Activated CD4-positive, alpha-beta T cell treated with anti-CD3 and anti-CD28 coated beads, Interleukin-2, amount 50 U/mL, for 24 hours (primary cell): ENCODE measurements around the gene HMBS.
"Not testable (repeated sequence)": the region's sequence is repeated elsewhere in the genome, so short reads cannot be mapped to it uniquely, and the experiment has no call there.

Experiments
- DNase-seq, 2 donors: peaks; one replicate each; pipeline ENCODE4 v3.0.0-alpha.2; 2020; ENCODE audit warnings: low read depth in 1 of 2, low spot score in 1 of 2

The HMBS gene

DNA sequence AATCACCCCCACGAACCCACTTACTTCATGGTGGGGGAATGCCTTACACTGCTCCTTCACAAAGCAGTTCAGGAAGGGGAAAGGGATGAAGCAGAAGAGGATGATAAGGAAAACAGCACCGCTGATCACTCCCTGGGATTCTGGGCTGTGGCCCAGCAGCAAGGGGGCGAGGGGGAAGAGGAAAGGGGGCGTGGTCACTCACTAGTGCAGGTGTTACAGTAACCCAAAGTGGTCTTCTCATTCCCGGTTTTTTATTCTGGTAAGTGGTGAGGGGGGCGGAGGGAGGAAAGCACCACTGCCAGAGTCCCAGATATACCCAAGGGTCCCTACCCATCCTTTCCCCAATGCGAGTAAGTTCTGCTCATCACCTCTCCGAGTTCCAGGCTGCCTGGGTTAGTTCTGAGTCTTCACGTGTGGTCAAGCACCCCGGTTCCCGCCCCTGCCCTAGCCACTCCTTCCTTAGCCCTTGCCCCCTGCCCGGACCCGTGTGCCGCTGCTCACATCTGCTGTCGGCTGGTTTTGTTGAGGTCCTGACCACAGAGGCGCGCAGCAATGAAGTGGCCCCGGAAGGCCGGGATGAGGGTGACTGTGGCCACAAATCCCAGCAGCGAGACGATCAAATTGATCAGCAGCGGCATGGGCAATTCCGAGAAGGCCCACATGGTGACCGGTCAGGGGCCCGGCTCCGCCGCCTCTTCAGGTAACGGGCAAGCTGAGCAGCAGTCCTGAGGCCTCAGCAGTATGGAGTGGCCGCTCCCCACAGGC, 16.5 kb downstream of the HMBS start:
- DNase-seq, result no peak

DNA sequence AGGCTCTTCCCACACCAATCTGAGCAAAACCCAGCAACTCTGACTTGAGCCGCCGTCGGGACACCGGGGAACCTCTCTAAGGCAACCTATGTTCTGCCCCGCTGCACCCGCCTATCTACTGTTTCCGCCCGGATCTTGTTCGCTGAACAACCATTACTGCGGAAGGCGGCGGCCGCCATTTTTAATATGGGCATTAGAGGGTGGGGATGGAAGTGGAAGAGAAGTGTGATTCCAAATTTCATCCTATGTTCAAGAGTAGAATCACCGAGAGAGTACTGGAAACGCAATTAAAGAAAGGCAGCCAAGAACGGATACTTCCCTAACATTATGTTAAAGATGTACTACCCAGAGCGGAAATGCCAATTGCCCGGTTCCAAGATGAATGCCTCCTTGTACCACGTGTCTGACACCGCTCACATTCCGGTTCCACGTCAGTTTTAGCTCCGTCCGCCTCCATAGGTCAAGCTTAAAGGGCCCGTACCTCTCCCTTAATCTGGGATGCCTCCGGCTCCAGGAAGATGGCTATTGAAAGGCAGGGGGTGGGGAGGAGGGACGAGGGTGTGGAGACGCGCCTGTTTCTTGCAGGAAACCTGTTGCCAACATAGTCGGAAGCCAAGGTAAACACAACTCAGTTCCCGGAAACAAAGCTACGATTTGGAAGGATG, 17.2 kb downstream of the HMBS start, which contains the start of gene DPAGT1:
DPAGT1 (minus strand) TSS at position 95 of the 665 bp plus-strand sequence. CDS start 198 bp downstream, outside the sequence.
- DNase-seq, result peak; percentile 72 to 83

DNA sequence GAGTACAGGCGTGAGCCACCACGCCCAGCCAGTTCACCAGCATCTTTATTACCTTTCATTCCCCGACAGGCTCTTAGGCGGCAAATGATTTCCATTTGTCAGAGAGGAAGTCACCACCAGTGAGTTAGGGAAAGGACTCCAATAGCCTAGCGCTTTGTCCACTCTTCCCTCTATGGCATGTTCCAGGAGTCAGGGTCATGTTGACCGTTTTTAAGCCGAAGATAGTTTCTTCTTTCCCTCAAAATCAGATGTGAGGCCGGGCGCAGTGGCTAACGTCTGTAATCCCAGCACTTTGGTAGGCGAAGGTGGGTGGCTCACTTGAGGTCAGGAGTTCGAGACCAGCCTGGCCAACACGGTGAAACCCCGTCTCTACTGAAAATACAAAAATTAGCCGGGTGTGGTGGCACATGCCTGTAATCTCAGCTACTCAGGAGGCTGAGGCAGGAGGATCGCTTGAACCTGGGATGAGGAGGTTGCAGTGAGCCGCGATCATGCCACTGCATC, 18.5 kb downstream of the HMBS start:
- not testable (repeated sequence) for DNase-seq

DNA sequence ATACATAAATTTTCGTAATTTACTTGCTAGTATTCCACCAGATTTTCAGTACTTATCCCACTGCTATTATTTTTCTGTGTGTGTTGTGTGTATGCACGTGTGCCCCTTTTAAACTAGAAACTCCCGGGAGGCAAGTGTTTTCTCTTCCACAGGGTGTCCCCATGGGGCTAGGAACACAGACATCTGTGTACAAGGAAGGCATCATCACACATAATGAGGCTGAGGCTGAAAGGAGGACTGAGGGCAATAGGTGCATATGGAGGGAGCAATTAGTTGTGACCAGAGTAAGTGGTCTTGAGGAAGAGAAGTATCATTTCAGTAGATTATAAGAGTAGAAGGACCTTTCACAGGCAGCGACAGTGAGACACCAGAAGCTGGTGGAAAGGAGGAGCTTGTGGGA, 19.1 kb downstream of the HMBS start:
- DNase-seq, result no peak

DNA sequence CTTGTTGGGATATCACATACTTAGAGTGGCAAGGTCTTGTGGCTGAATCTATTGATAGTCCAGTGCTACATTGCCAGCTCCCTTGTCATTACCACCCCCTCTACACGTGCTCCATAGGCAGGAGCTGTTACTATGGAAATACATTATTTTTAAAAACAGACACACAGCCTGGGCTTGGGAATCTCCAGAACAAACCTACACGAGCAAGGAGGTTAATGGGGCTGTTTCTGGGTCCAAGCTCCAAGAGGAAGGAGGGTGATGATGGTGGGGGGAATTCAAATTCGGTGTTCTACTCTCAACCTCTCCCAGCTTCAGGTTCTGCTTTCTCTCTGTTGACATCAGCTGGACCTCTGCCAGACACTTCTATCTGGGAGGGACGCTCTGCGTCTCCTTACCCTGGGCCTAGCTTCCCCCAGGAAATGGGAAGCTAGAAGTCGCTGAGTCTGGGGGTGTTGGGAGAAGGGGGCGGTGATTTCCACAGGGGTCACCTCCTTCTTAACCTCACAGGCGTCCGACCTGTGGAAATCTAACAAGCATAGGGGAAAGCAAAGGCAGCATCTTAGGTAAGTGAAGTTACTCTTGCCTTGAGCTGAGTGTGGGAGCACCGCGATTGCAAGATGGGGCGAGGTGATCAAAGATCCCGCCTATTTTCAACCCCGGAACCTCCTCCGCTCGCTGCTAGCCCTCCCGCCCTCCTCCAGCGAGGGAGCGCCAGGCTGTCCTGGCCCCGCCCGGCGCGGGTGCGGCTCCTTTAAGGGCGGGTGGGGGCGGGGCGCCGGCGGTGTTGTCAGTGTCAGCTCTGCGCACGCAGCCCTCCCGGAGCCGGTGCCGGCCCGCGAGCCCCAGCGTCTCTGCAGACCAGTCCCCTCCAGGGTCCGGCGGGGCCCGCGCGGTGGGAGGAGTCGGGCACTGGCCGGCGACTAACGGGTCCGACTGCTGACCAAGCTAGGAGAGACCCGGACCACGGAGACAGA, 22.2 kb downstream of the HMBS start, which contains the start of gene C2CD2L:
C2CD2L (plus strand) TSS at position 781 of the 974 bp plus-strand sequence. CDS start 398 bp downstream, outside the sequence.
- peak; percentile 69 to 85 for DNase-seq

DNA sequence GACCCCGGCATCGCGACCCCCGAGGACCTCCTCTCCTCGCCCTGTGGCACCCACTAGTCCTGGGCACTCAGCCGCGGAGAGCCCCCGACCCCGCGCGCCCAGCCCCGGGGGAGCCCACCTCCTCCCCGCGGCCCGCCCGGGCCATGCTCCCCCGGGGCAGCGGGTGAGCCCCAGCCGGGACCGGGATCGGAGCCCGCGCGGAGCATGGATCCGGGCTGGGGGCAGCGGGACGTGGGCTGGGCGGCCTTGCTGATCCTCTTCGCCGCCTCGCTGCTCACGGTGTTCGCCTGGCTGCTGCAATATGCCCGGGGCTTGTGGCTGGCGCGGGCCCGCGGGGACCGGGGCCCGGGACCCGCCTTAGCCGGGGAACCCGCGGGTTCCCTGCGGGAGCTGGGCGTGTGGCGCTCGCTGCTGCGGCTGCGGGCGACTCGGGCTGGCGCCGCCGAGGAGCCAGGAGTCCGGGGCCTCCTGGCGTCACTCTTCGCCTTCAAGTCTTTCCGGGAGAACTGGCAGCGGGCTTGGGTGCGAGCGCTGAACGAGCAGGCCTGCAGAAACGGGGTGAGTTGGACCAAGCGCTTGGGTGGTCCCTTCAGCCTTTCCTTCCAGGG, 23.0 kb downstream of the HMBS start:
- DNase-seq, result no peak

DNA sequence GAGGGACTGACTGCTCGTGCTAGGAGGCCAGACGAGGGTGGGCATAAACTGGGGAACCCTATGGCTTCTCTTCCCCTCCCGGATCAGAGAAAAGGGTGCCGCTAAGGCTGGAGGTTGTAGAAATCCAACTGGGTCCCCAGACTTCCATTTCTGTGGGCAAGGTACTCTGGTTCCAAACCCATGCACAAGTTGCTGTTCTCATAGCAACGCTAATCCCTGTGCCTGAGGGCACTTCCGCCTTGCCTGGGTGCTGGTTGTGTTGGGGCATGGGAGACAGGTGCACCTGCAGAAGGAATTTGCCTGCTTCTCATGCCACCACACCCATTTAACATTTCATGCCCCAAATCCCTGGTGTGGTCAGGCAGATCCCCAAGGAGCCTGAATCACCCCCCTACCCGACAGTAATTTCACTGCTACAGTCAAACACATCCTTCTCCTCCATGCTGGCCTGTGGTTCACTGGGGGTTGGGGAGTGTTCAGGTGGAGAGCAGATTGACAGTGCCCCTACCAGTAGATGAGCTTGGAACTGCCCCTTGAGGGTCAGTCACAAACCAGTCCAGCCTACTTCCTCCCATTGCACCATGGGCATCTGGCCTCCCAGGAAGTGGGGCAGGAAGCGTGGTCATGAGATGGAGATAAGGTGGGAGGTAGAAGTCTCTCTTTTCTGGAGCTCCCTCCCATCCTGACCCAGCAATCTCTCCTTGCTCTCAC, 23.6 kb downstream of the HMBS start:
- no peak for DNase-seq

DNA sequence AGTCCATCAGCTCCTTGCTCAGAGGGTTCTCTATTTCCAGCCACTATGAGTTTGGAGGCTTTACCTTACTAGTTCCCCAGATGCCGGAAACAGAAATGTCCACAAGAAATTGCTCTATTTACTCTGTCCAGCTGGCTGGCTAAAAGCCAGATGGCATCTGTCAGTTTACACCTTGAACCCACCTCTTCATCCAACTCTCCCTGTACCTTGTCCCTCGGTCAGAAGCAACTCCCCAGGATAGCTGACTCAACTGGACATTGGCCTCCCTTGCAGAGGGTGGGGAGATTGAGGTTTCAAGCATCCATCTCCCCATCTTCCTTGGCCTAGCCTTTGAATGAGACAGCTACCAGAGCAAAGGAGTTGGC, 24.2 kb downstream of the HMBS start:
- DNase-seq, result no peak

DNA sequence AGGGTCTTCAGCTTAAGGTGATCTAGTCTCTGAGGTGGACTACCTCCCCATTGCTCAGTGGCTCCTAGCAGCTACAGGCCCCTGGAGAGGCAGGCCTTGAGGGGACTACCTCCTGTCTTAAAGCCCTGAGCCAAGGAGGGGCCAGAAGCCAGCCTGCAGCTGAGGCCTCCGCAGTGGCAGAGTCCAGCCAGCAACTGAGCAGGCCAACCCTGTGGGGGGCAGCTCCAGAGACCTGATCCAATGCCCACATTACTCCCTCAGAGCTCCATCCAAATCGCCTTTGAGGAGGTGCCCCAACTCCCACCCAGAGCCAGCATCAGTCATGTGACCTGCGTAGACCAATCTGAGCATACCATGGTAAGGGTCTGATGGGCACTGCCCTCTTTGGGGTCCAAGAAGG, 25.2 kb downstream of the HMBS start:
- DNase-seq, result no peak

DNA sequence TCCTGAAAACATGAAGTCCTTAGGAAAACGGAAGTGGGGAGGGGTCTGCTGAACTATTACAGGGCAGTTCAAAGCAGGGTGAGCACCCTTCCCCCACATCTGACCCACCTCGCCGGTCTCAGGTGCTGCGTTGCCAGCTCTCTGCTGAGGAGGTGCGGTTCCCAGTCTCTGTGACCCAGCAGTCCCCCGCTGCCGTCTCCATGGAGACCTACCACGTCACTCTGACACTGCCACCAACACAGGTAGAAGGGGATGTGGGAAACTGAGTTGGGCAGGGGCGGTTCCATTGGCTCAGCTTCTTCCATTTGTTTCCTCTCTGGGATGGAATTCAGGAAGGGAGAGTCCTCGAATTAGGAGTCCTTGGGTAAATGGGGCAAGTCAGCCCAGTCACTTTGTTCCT, 25.8 kb downstream of the HMBS start:
- no peak for DNase-seq

DNA sequence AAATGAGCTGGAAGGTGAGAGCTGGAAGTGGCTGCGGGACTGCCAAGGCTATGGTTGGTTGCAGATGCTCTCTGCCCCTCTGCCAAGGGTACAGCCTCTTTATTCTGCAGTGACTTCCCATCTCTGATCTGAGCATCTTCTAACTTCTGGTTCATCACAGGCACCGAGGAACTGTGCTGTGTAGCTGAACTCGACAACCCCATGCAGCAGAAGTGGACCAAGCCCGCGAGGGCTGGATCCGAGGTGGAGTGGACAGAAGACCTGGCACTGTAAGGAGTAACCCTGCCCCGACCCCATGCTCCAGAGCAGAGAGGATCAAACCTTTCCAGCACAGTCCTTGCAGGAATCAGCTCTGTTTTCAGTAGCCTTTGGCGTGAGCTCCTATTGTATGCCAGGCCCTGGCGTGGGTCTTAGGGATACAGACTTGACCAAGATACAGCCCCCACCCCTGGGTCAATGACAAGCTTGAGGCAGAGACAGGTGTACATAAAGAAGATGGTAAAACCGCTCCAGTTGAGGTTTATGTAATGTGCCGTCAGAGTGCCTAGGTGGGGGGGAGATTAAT, 26.8 kb downstream of the HMBS start:
- no peak for DNase-seq

DNA sequence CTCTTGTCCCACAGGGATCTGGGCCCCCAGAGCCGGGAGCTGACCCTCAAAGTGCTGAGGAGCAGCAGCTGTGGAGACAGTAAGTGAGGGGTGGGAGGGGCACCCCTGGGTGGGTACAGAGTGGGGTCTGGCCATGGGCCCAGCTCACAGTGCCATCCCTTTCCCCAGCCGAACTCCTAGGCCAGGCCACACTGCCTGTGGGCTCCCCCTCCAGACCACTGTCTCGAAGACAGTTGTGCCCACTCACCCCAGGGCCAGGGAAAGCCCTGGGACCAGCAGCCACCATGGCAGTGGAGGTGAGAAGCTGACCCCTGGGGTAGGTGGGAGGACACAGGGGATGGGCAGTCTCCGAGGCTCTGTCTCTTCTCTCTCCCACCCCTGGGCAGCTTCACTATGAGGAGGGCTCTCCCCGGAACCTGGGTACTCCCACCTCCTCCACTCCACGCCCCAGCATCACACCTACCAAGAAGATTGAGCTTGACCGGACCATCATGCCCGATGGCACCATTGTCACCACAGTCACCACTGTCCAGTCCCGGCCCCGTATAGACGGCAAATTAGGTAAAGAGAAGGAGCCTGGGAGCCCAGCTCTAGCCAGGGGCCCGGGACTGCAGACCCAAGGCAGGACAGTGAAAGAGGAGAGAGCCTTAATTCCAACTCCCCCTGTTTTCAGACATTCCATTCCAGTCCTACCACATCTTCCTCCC, 27.8 kb downstream of the HMBS start:
- no peak for DNase-seq

DNA sequence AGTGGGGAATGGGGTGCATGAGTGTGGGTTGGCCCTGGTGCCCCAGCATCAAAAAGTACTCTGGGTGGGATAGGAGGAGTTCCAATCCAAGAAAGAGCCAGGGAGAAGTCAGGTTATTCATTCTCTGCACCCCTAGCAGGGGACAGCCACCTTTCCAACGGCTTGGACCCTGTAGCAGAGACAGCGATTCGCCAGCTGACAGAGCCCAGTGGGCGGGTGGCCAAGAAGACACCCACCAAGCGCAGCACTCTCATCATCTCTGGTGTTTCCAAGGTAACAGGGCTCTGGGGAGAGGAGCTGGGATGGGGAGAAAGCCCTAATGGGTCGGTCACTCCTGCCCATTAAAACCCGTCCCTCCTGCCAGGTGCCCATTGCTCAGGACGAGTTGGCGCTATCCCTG, 29.0 kb downstream of the HMBS start:
- no peak for DNase-seq

DNA sequence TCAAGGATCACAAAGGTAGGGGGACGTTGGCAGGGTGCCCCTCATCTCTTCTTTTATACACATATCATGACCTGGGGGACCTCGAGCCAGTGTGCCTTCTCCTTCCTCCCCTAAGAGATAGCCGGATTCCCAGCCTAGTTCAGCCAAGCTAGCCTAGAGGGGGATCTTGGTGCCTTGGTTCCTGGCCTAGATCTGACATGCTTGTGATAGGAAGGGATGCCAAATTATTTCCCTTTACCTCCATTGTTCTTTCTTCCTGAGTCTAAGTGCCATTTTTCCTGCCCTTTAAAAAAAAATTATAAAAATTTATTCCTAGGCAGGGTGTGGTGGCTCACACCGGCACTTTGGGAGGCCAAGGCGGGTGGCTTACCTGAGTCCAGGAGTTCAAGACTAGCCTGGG, 29.7 kb downstream of the HMBS start:
- DNase-seq, result no peak

DNA sequence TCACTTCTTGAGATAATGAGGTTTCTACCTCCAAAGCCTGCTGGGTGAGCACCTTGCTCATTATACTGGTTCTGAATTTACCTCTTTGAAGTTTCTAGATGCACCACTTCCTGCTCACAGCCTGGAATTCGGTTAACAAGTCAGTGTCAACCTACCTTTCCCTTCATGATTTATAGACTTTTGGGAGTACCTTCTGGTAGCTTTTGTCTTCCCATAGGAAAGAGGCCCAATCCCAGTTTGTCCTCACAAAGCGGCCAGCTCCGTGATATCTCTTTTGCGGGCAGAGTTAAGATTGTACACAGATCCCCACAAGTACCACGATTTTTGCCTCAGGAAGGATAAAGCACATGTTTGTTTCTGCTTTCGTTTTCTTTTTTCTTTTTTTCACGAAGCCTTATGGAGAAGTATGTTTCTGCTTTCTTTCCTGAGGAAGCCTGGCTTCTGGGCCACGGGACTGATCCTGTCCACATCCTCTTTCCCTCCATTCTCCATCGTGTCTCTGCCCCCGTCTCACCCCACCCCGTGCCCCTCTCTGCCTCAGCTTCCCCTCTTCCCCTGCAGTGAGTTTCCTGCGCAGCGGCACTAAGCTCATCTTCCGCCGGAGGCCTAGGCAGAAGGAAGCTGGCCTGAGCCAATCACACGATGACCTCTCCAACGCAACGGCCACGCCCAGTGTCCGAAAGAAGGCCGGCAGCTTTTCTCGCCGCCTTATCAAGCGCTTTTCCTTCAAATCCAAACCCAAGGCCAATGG, 31.0 kb downstream of the HMBS start:
- no peak for DNase-seq

DNA sequence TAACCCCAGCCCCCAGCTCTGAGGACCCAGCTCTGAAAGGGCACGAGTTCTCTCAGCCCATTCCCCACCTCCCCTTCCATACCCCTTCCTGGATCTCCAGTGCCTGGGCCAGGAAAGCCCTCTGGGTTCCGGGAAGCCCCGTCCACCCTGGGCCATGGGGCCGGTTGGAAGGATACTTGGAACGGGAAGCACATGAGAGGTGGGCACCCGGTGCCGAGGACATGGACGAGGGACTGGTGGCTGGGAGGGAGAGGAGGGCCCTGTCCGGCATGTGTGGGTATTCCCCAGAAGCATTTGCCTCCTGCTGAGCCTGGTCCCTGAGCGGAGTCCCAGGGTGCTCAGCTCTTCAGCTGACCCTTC, 31.5 kb downstream of the HMBS start:
- no peak for DNase-seq

DNA sequence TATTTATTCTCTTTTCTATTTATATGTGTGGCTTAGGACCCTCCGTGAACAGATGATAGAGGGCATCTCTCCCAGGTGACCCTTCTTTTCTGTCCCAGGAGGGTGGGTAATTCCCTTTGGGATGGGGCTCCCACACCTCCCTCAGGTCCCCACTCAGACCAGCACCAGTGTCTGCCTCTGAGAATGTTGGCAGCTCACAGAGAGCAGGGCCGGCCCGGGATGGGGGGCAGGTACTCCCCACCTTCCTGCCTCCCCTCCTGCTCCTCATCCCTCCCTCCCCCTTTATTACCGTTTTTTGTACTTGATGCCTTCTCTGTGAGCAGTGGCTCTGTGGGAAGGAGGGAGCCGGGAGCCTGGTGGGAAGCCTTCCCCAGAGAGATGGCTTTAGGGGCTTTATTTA, 31.9 kb downstream of the HMBS start:
- DNase-seq, result no peak

DNA sequence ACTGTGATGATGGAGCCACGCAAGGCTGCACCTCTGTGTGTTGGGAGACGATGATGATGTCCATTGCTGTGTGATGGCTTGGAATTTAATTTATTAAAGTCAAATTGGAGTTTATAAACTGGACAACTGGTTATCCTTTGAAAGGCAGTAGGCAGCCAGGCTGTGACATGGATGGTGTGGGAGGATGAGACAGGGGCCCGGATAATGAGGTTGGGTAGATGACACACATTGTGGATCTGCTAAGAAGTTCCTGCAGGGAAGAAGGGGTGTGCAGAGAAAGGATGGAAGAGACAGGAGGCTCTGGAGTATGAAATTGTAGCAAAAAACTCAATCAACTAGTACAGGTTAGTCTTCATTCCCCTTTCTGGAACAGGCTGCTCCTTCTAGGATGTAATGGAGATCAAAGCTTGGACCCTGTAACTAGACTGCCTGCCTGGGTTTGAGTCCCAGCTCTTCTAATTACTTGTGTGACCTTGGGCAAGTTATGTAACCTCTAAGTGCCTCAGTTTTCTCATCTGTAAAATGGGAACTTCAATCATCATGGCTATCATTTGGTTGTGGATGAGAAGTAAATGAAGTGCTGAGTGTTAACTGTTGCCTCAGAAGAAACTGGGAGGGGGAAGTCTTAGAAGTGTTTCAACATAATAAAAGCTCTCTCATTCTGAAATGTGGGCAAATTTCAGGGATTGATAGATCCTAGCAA, 32.5 kb downstream of the HMBS start:
- no peak for DNase-seq
